WTC11 (cell line): Measurements from ENCODE around the gene NRXN3. TPM values are rescaled to one million over a fixed set of nuclear protein-coding genes. Genes with fewer than 3 reads are reported as not detected.

Source experiments
- ATAC-seq: fragments of 200-7000 bp; cut with Tn5 transposase; 2 replicates; pipeline ENCODE4 v1.10.0; 2021; ENCODE audit warnings: mild to moderate bottlenecking, moderate library complexity
- CTCF ChIA-PET: fragments of 300-600 bp; sonication (Branson Sonifier 250); formaldehyde crosslinking; loops from one replicate; lab custom pipeline; 2021; ENCODE audit warnings: antibody characterized with exemption; lab: Charles Lee
- POLR2A ChIA-PET: fragments of 350-600 bp; sonication (Branson Sonifier 250); formaldehyde crosslinking; loops from one replicate; lab custom pipeline; 2021; ENCODE audit warnings: antibody characterized with exemption; lab: Charles Lee
- DNase-seq: peaks from one replicate; pipeline ENCODE4 v3.0.0; 2021; ENCODE audit warnings: low spot score
- H3K27ac Mint-ChIP-seq: 2 replicates; pipeline ENCODE4 v1.8.0; 2021; ENCODE audit warnings: mixed read lengths
- H3K27me3 Mint-ChIP-seq: 2 replicates; pipeline ENCODE4 v1.8.0; 2021; ENCODE audit warnings: low read depth, mild to moderate bottlenecking, moderate library complexity, mixed read lengths
- H3K36me3 Mint-ChIP-seq: 2 replicates; pipeline ENCODE4 v1.8.0; 2021; ENCODE audit warnings: mixed read lengths
- H3K4me1 Mint-ChIP-seq: 2 replicates; pipeline ENCODE4 v1.8.0; 2022; ENCODE audit warnings: mixed read lengths
- H3K4me3 Mint-ChIP-seq: 2 replicates; pipeline ENCODE4 v1.8.0; 2021; ENCODE audit warnings: mild to moderate bottlenecking, moderate library complexity, mixed read lengths
- H3K9me3 Mint-ChIP-seq: 2 replicates; pipeline ENCODE4 v1.8.0; 2021; ENCODE audit warnings: mixed read lengths
- CDX4 ChIP-seq: fragments of 250-450 bp; sonication (Bioruptor Pico); IDR thresholded peaks from 2 replicates; pipeline ENCODE4 v1.9.0; 2021; ENCODE audit warnings: moderate library complexity, mild to moderate bottlenecking, inconsistent platforms, borderline replicate concordance
- CREB1 ChIP-seq: sonication (generic); formaldehyde crosslinking; IDR thresholded peaks from 2 replicates; pipeline ENCODE4 v1.8.0; 2023; ENCODE audit warnings: mild to moderate bottlenecking, missing genetic modification reagents
- CREM ChIP-seq: sonication (generic); formaldehyde crosslinking; IDR thresholded peaks from 2 replicates; pipeline ENCODE4 v1.8.1; 2022; ENCODE audit warnings: mild to moderate bottlenecking, missing genetic modification reagents, moderate library complexity
- CTCF ChIP-seq: fragments of 200-600 bp; IDR thresholded peaks from 2 replicates; pipeline ENCODE4 v1.8.0; 2022; ENCODE audit warnings: antibody characterized with exemption
- E2F1 ChIP-seq: sonication (generic); formaldehyde crosslinking; IDR thresholded peaks from 2 replicates; pipeline ENCODE4 v1.8.0; 2022; ENCODE audit warnings: mild to moderate bottlenecking, missing genetic modification reagents
- EMX1 ChIP-seq: fragments of 250-450 bp; sonication (Bioruptor Pico); IDR thresholded peaks from 2 replicates; pipeline ENCODE4 v1.8.0; 2021; ENCODE audit warnings: mild to moderate bottlenecking
- GRHL2 ChIP-seq: fragments of 250-450 bp; sonication (Bioruptor Pico); IDR thresholded peaks from 2 replicates; pipeline ENCODE4 v1.8.0; 2022; ENCODE audit warnings: mild to moderate bottlenecking, moderate library complexity; ENCODE audit not compliant: insufficient replicate concordance, severe bottlenecking
- IRF1 ChIP-seq: sonication (generic); formaldehyde crosslinking; IDR thresholded peaks from 2 replicates; pipeline ENCODE4 v1.8.0; 2023; ENCODE audit warnings: missing genetic modification reagents
- NR1H2 ChIP-seq: sonication (generic); formaldehyde crosslinking; IDR thresholded peaks from 2 replicates; pipeline ENCODE4 v1.9.0; 2021; ENCODE audit warnings: mild to moderate bottlenecking, moderate library complexity, missing genetic modification reagents
- NR3C1 ChIP-seq: sonication (generic); formaldehyde crosslinking; conservative IDR thresholded peaks from 2 replicates; pipeline ENCODE4 v1.8.1; 2023; ENCODE audit warnings: low read depth, mild to moderate bottlenecking, missing genetic modification reagents
- OVOL2 ChIP-seq: fragments of 250-450 bp; sonication (Bioruptor Pico); IDR thresholded peaks from 2 replicates; pipeline ENCODE4 v1.9.0; 2021; ENCODE audit warnings: mild to moderate bottlenecking, borderline replicate concordance
- TEAD4 ChIP-seq: sonication (generic); formaldehyde crosslinking; IDR thresholded peaks from 2 replicates; pipeline ENCODE4 v1.8.0; 2022; ENCODE audit warnings: mild to moderate bottlenecking, missing genetic modification reagents
- TP53 ChIP-seq: sonication (generic); formaldehyde crosslinking; IDR thresholded peaks from 2 replicates; pipeline ENCODE4 v1.8.1; 2023; ENCODE audit warnings: mild to moderate bottlenecking, missing genetic modification reagents
- ZBTB21 ChIP-seq: sonication (generic); formaldehyde crosslinking; IDR thresholded peaks from 2 replicates; pipeline ENCODE4 v1.8.1; 2023; ENCODE audit warnings: mild to moderate bottlenecking, missing genetic modification reagents, borderline replicate concordance
- ZNF416 ChIP-seq: fragments of 250-450 bp; sonication (Bioruptor Pico); IDR thresholded peaks from 2 replicates; pipeline ENCODE4 v1.9.0; 2021; ENCODE audit warnings: mild to moderate bottlenecking, inconsistent platforms
- total RNA-seq: library from RNA; stranded (reverse); gene quantifications from 3 replicates; pipeline ENCODE4 v1.2.3, GENCODE V29; 2021
- TF ChIP-seq, protein P1 (sequence below): fragments of 250-450 bp; sonication (Bioruptor Pico); IDR thresholded peaks from 2 replicates; pipeline ENCODE4 v1.8.0; 2021; ENCODE audit warnings: mild to moderate bottlenecking
- TF ChIP-seq, protein P2 (sequence below): sonication (generic); formaldehyde crosslinking; IDR thresholded peaks from 2 replicates; pipeline ENCODE4 v1.8.1; 2023; ENCODE audit warnings: mild to moderate bottlenecking, missing genetic modification reagents, borderline replicate concordance
- TF ChIP-seq, protein P3 (sequence below): sonication (generic); formaldehyde crosslinking; IDR thresholded peaks from 2 replicates; pipeline ENCODE4 v1.8.1; 2022; ENCODE audit warnings: low read depth, mild to moderate bottlenecking, moderate library complexity, missing genetic modification reagents, borderline replicate concordance
- TF ChIP-seq, protein P4 (sequence below): sonication (generic); formaldehyde crosslinking; IDR thresholded peaks from 2 replicates; pipeline ENCODE4 v1.8.1; 2023; ENCODE audit warnings: mild to moderate bottlenecking, missing genetic modification reagents

NRXN3 gene
- total RNA-seq, 1 experiment from 2014 or later: 3.0 TPM

GRCh38 chr14:79822034-79822433 lies 1651.9 kb downstream of the NRXN3 start:
- DNase-seq (no peak), ATAC-seq (no peak)
- Mint-ChIP-seq H3K27me3 (no peaks in the 10 kb centered on the region), H3K36me3 (peaks cover 11% of the 10 kb centered on the region), H3K27ac (no peak overlapping the region), H3K4me1 (peaks cover 17% of the 10 kb centered on the region), H3K4me3 (no peak overlapping the region), H3K9me3 (peaks cover 31% of the 10 kb centered on the region)
- TF ChIP-seq ZNF416 (CRISPR knock-in tag) (no peak), CDX4 (CRISPR knock-in tag) (no peak), IRF1 (CRISPR knock-in tag) (no peak)
- TF ChIP-seq, protein P1, sequence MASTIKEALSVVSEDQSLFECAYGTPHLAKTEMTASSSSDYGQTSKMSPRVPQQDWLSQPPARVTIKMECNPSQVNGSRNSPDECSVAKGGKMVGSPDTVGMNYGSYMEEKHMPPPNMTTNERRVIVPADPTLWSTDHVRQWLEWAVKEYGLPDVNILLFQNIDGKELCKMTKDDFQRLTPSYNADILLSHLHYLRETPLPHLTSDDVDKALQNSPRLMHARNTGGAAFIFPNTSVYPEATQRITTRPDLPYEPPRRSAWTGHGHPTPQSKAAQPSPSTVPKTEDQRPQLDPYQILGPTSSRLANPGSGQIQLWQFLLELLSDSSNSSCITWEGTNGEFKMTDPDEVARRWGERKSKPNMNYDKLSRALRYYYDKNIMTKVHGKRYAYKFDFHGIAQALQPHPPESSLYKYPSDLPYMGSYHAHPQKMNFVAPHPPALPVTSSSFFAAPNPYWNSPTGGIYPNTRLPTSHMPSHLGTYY (CRISPR knock-in tag): no peak
- ChIA-PET POLR2A (no interaction called here), CTCF (no interaction called here)

- Mint-ChIP-seq H3K4me3 (no peak overlapping the region), H3K27ac (no peak overlapping the region), H3K27me3 (peaks cover 2% of the 10 kb centered on the region; the same call in 1 of the 2 replicates), H3K9me3 (peaks cover 23% of the 10 kb centered on the region), H3K4me1 (peaks cover 17% of the 10 kb centered on the region), H3K36me3 (peaks cover 6% of the 10 kb centered on the region)
- ChIA-PET CTCF (interaction anchor here (0.7 kb wide), 1 partner anchor 249 kb away, joined by 4 read pairs; no protein-coding TSS in a partner anchor), POLR2A (interaction anchor here (0.6 kb wide), 1 partner anchor 17 kb away, joined by 4 read pairs; no protein-coding TSS in a partner anchor)
- TF ChIP-seq EMX1 (no peak), CREM (no peak), ZBTB21 (CRISPR knock-in tag) (no peak), CTCF (no peak), TEAD4 (CRISPR knock-in tag) (no peak), CREB1 (CRISPR knock-in tag) (no peak), E2F1 (CRISPR knock-in tag) (no peak), OVOL2 (CRISPR knock-in tag) (no peak), GRHL2 (no peak), NR3C1 (CRISPR knock-in tag) (no peak), TP53 (no peak), NR1H2 (CRISPR knock-in tag) (no peak)
- TF ChIP-seq, protein P2, sequence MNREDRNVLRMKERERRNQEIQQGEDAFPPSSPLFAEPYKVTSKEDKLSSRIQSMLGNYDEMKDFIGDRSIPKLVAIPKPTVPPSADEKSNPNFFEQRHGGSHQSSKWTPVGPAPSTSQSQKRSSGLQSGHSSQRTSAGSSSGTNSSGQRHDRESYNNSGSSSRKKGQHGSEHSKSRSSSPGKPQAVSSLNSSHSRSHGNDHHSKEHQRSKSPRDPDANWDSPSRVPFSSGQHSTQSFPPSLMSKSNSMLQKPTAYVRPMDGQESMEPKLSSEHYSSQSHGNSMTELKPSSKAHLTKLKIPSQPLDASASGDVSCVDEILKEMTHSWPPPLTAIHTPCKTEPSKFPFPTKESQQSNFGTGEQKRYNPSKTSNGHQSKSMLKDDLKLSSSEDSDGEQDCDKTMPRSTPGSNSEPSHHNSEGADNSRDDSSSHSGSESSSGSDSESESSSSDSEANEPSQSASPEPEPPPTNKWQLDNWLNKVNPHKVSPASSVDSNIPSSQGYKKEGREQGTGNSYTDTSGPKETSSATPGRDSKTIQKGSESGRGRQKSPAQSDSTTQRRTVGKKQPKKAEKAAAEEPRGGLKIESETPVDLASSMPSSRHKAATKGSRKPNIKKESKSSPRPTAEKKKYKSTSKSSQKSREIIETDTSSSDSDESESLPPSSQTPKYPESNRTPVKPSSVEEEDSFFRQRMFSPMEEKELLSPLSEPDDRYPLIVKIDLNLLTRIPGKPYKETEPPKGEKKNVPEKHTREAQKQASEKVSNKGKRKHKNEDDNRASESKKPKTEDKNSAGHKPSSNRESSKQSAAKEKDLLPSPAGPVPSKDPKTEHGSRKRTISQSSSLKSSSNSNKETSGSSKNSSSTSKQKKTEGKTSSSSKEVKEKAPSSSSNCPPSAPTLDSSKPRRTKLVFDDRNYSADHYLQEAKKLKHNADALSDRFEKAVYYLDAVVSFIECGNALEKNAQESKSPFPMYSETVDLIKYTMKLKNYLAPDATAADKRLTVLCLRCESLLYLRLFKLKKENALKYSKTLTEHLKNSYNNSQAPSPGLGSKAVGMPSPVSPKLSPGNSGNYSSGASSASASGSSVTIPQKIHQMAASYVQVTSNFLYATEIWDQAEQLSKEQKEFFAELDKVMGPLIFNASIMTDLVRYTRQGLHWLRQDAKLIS (CRISPR knock-in tag): no peak
- TF ChIP-seq, protein P3, sequence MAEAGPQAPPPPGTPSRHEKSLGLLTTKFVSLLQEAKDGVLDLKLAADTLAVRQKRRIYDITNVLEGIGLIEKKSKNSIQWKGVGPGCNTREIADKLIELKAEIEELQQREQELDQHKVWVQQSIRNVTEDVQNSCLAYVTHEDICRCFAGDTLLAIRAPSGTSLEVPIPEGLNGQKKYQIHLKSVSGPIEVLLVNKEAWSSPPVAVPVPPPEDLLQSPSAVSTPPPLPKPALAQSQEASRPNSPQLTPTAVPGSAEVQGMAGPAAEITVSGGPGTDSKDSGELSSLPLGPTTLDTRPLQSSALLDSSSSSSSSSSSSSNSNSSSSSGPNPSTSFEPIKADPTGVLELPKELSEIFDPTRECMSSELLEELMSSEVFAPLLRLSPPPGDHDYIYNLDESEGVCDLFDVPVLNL (CRISPR knock-in tag): no peak
- TF ChIP-seq, protein P4, sequence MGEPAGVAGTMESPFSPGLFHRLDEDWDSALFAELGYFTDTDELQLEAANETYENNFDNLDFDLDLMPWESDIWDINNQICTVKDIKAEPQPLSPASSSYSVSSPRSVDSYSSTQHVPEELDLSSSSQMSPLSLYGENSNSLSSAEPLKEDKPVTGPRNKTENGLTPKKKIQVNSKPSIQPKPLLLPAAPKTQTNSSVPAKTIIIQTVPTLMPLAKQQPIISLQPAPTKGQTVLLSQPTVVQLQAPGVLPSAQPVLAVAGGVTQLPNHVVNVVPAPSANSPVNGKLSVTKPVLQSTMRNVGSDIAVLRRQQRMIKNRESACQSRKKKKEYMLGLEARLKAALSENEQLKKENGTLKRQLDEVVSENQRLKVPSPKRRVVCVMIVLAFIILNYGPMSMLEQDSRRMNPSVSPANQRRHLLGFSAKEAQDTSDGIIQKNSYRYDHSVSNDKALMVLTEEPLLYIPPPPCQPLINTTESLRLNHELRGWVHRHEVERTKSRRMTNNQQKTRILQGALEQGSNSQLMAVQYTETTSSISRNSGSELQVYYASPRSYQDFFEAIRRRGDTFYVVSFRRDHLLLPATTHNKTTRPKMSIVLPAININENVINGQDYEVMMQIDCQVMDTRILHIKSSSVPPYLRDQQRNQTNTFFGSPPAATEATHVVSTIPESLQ: no peak
- ATAC-seq (no peak), DNase-seq (no peak)
Measured at GRCh38 chr14:79825046-79825521, 1654.9 kb downstream of the NRXN3 start.
